ENCODE results near the gene TERT. TPM values are rescaled to one million over a fixed set of nuclear protein-coding genes. Genes with fewer than 3 reads are reported as not detected.

TERT gene
- total and polyA plus RNA-seq, 2 of the 8 experiments (the other 6 are each of a cell fraction or from before 2014, with no cell fraction given) = 13.1 to 23.1 TPM

DNA sequence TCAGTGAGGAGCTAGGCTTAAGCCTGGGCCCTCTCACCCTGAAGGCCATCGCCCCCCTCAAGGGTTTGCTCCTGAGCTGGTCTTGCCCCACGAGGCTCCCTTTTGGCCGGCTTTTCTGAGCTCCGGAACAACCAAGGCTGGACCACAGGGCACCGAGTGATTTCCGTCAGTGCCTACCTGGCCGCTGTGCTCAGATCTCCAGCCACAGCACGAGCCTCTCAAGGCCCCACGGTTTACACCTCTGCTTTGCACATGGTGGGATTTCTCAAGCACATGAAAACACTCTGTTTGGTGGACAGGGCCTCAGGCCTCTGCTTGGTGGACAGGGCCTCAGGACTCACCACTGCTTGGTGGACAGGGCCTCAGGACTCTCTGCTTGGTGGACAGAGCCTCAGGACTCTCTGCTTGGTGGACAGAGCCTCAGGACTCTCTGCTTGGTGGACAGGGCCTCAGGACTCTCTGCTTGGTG is 34.3 kb upstream of the TERT start:
- Histone ChIP-seq H4K8ac (ENCODE audit: extremely low read depth, insufficient read depth, low read length) (no peak overlapping the region), H3K9ac (replicated peaks in 1 of 4; ENCODE audit: extremely low read depth in 1 of 4, low read depth in 3 of 4, low read length in 3 of 4) (no peak overlapping the region), H2BK20ac (ENCODE audit: low read length) (no peak overlapping the region), H3K14ac (ENCODE audit: insufficient read length) (no peak overlapping the region), H3K23me2 (ENCODE audit: low read depth, low read length) (no peaks in the 10 kb centered on the region), H2AK5ac (ENCODE audit: low read depth, low read length) (no peak overlapping the region), H3K4me3 (ENCODE audit: extremely low read depth in 1 of 4, insufficient read depth in 2 of 4, low read depth in 3 of 4, low read length in 4 of 4) (no peak overlapping the region), H2BK12ac (ENCODE audit: low read depth, low read length) (no peak overlapping the region), H4K91ac (replicated peaks; ENCODE audit: insufficient read length, low read length) (no peak overlapping the region), H2BK15ac (ENCODE audit: low read length) (no peak overlapping the region), H2BK120ac (replicated peaks; ENCODE audit: low read depth, low read length) (no peak overlapping the region), H3K56ac (replicated peaks; ENCODE audit: insufficient read length, low read depth, low read length) (no peak overlapping the region), H3K79me2 (ENCODE audit: control insufficient read depth in 1 of 2, insufficient read depth in 2 of 2, low read length in 2 of 2) (peaks cover 0 to 6% of the 10 kb centered on the region in 2 experiments; a peak in 2 of 4 replicates), H2AFZ (ENCODE audit: low read length) (no peak overlapping the region), H3K27me3 (replicated peaks in 1 of 4; ENCODE audit: control insufficient read depth in 3 of 4, extremely low read depth in 1 of 4, insufficient read depth in 3 of 4, low read length in 3 of 4) (no peaks in the 10 kb centered on the region), H2BK5ac (ENCODE audit: low read depth, low read length) (no peak overlapping the region), H3K18ac (ENCODE audit: extremely low read depth, low read length) (no peak overlapping the region), H3K4ac (replicated peaks; ENCODE audit: insufficient read length, low read depth, low read length) (no peak overlapping the region), H3K4me2 (ENCODE audit: insufficient read depth in 1 of 2, low read depth in 2 of 2, low read length in 2 of 2) (no peak overlapping the region), H3K36me3 (ENCODE audit: control insufficient read depth in 2 of 4, insufficient read depth in 4 of 4, low read length in 3 of 4) (peaks cover 18 to 65% (median 43%) of the 10 kb centered on the region in 4 experiments), H3K4me1 (replicated peaks in 1 of 4; ENCODE audit: control insufficient read depth in 3 of 4, insufficient read depth in 4 of 4, low read length in 3 of 4) (no peaks in the 10 kb centered on the region; a peak in 1 of 7 replicates), H3K27ac (ENCODE audit: low read depth, low read length) (no peak overlapping the region), H3K79me1 (ENCODE audit: low read depth, low read length) (peaks cover 2% of the 10 kb centered on the region), H4K20me1 (replicated peaks in 1 of 2; ENCODE audit: control insufficient read depth in 1 of 2, insufficient read depth in 2 of 2, low read length in 2 of 2) (peaks cover 2 to 20% of the 10 kb centered on the region in 2 experiments), H3K9me3 (ENCODE audit: insufficient read depth in 2 of 2, low read depth in 1 of 2, low read length in 1 of 2) (peaks cover 0 to 4% of the 10 kb centered on the region in 2 experiments; a peak in 1 of 4 replicates), H3K23ac (ENCODE audit: insufficient read length) (no peak overlapping the region), H4K5ac (ENCODE audit: insufficient read length, low read depth, low read length) (no peak overlapping the region)
- 96% methylated on average over 9 of the region's 9 CpGs; no CpG with 5 or more reads in 1 of the 2 experiments for WGBS, 2 experiments (ENCODE audit: extremely low coverage in 1 of 2, insufficient coverage in 1 of 2, insufficient read length in 1 of 2, insufficient replicate concordance in 2 of 2, low coverage in 1 of 2, low lambda C conversion rate in 2 of 2, missing lambda C conversion rate in 1 of 2)
- CTCF ChIA-PET (ENCODE audit: partially characterized antibody) = interaction anchor here (1.4 to 1.6 kb wide), 4 partner anchors 11 to 26 kb away, joined by 3 to 8 read pairs (median 4); no protein-coding TSS in a partner anchor
- POLR2A ChIA-PET (ENCODE audit: partially characterized antibody) = interaction anchor here (0.6 to 4.3 kb wide), 3 partner anchors 11 to 242 kb away, joined by 3 to 15 read pairs (median 3); no protein-coding TSS in a partner anchor
- no peak for DNase-seq (ENCODE audit: low read depth in 1 of 2, low spot score in 2 of 2)
- FAIRE-seq = no peak
- TF ChIP-seq SIN3A (conservative IDR thresholded peaks at IDR 0.05 in 1 of 2, IDR thresholded peaks at IDR 0.05 in 1 of 2; ENCODE audit: low read depth in 1 of 2, low read length in 2 of 2) = no peak
- no peak for TF ChIP-seq RXRA (IDR thresholded peaks at IDR 0.05; ENCODE audit: insufficient read depth, low read depth, low read length)
- no peak for TF ChIP-seq SRF (IDR thresholded peaks at IDR 0.05; ENCODE audit: low read depth, low read length)
- TF ChIP-seq, protein P1, sequence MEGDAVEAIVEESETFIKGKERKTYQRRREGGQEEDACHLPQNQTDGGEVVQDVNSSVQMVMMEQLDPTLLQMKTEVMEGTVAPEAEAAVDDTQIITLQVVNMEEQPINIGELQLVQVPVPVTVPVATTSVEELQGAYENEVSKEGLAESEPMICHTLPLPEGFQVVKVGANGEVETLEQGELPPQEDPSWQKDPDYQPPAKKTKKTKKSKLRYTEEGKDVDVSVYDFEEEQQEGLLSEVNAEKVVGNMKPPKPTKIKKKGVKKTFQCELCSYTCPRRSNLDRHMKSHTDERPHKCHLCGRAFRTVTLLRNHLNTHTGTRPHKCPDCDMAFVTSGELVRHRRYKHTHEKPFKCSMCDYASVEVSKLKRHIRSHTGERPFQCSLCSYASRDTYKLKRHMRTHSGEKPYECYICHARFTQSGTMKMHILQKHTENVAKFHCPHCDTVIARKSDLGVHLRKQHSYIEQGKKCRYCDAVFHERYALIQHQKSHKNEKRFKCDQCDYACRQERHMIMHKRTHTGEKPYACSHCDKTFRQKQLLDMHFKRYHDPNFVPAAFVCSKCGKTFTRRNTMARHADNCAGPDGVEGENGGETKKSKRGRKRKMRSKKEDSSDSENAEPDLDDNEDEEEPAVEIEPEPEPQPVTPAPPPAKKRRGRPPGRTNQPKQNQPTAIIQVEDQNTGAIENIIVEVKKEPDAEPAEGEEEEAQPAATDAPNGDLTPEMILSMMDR (IDR thresholded peaks at IDR 0.05; ENCODE audit: control extremely low read depth in 1 of 3, insufficient read depth in 1 of 3, low read depth in 1 of 3, low read length in 3 of 3) = no peak
- TF ChIP-seq, protein P2, sequence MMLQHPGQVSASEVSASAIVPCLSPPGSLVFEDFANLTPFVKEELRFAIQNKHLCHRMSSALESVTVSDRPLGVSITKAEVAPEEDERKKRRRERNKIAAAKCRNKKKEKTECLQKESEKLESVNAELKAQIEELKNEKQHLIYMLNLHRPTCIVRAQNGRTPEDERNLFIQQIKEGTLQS (IDR thresholded peaks at IDR 0.05; ENCODE audit: insufficient read depth, low read depth, low read length) = no peak
- no peak for TF ChIP-seq SUZ12 (IDR thresholded peaks at IDR 0.05; ENCODE audit: low read length)
- no peak for TF ChIP-seq TCF12 (IDR thresholded peaks at IDR 0.05; ENCODE audit: low read depth, low read length)
- TF ChIP-seq NRF1 (IDR thresholded peaks at IDR 0.05; ENCODE audit: low read depth, low read length) = no peak
- no peak for TF ChIP-seq BCL11A (IDR thresholded peaks at IDR 0.05; ENCODE audit: low read depth in 2 of 2, low read length in 2 of 2)
- no peak for TF ChIP-seq BRCA1 (IDR thresholded peaks at IDR 0.05; ENCODE audit: low read depth, low read length)
